ENCODE data around the gene ARMH2. TPM values are rescaled to one million over a fixed set of nuclear protein-coding genes. Genes with fewer than 3 reads are reported as not detected.

The ARMH2 gene
- total and polyA plus RNA-seq, 8 donors: not detected

GRCh38 chr6:24822696-24823095 lies 24.0 kb upstream of the ARMH2 start:
- H3K36me3 ChIP-seq: no peaks in the 10 kb centered on the region
- WGBS, 2 donors: 97 to 100% methylated on average over 6 of the region's 6 CpGs
- intact Hi-C loops (cut with DNase I): no loop called here
- ATAC-seq (no peak), FAIRE-seq (no peak), DNase-seq (no peak)
- no peaks in the 10 kb centered on the region for H3K27me3 ChIP-seq
- H3K4me3 ChIP-seq: no peak overlapping the region
- TF ChIP-seq CTCF (IDR thresholded peaks at IDR 0.05): no peak
- H3K4me1 ChIP-seq: peaks cover 7 to 14% (median 12%) of the 10 kb centered on the region in 3 donors
- H3K9me3 ChIP-seq: no peaks in the 10 kb centered on the region
- no peak overlapping the region for H3K27ac ChIP-seq

GRCh38 chr6:24821860-24822444 lies 23.2 kb upstream of the ARMH2 start:
- intact Hi-C loops (cut with DNase I): no loop called here
- ATAC-seq (peak in 2 of 4 donors; percentile 18 to 38), DNase-seq (no peak), FAIRE-seq (no peak)
- Histone ChIP-seq H3K9me3 (no peaks in the 10 kb centered on the region), H3K27ac (no peak overlapping the region), H3K27me3 (no peaks in the 10 kb centered on the region), H3K36me3 (no peaks in the 10 kb centered on the region), H3K4me1 (peaks cover 7 to 14% (median 12%) of the 10 kb centered on the region in 3 donors), H3K4me3 (no peak overlapping the region)
- TF ChIP-seq CTCF (IDR thresholded peaks at IDR 0.05): no peak
- WGBS, 2 donors: 63 to 68% methylated on average over 3 of the region's 3 CpGs

DNA sequence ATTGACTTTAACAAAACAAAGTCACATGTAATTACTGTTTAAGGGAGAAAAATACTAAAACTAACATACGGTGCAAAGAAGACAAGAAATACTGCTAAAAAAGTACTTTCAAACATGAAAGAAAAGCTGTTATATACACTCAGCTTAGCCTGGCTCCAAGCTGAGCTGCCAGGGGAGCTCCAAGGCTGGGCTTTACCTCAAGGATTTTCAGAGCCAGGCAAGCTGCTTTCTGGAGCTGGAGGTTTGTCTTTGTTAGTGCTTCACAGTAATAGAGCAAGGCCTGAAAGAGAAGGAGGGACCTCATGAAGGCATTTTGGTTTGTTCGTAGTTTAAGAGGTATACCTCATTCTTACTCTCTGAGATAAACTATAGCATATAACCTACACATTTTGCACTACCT lies 19.6 kb upstream of the ARMH2 start:
- WGBS, 2 donors: 64 to 66% methylated on average over 2 of the region's 2 CpGs
- H3K36me3 ChIP-seq: no peaks in the 10 kb centered on the region
- DNase-seq (no peak), ATAC-seq (peak in 1 of 4 donors; percentile 58), FAIRE-seq (no peak)
- no peaks in the 10 kb centered on the region for H3K27me3 ChIP-seq
- H3K9me3 ChIP-seq: no peaks in the 10 kb centered on the region
- H3K27ac ChIP-seq: no peak overlapping the region
- intact Hi-C loops (cut with DNase I): no loop called here
- no peak overlapping the region for H3K4me3 ChIP-seq
- no peaks in the 10 kb centered on the region for H3K4me1 ChIP-seq
- TF ChIP-seq CTCF (IDR thresholded peaks at IDR 0.05): no peak

GRCh38 chr6:24809728-24810127 lies 11.0 kb upstream of the ARMH2 start:
- no peak overlapping the region for H3K27ac ChIP-seq
- H3K27me3 ChIP-seq: no peaks in the 10 kb centered on the region
- DNase-seq: no peak
- H3K4me1 ChIP-seq: no peaks in the 10 kb centered on the region
- H3K9me3 ChIP-seq: no peaks in the 10 kb centered on the region
- FAIRE-seq: no peak
- no peaks in the 10 kb centered on the region for H3K36me3 ChIP-seq
- no peak overlapping the region for H3K4me3 ChIP-seq
- intact Hi-C loops (cut with DNase I): no loop called here
- WGBS, 2 donors: 82 to 85% methylated on average over 3 of the region's 3 CpGs
- TF ChIP-seq CTCF (IDR thresholded peaks at IDR 0.05): no peak
- no peak for ATAC-seq

- ATAC-seq (no peak), FAIRE-seq (no peak)
Measured at GRCh38 chr6:24807584-24807983, 8.9 kb upstream of the ARMH2 start.

More at GRCh38 chr6:24807584-24807983, 8.9 kb upstream of the ARMH2 start:
- TF ChIP-seq CTCF (IDR thresholded peaks at IDR 0.05): no peak
- H3K4me1 ChIP-seq: peaks cover 0 to 9% (median 7%) of the 10 kb centered on the region in 3 donors
- H3K9me3 ChIP-seq: no peaks in the 10 kb centered on the region
- H3K27me3 ChIP-seq: no peaks in the 10 kb centered on the region
- WGBS, 2 donors: 97 to 99% methylated on average over 3 of the region's 3 CpGs
- intact Hi-C loops (cut with DNase I): no loop called here
- H3K27ac ChIP-seq: no peak overlapping the region
- DNase-seq: no peak
- no peaks in the 10 kb centered on the region for H3K36me3 ChIP-seq
- no peak overlapping the region for H3K4me3 ChIP-seq
